HL-60 (cell line): Measurements from ENCODE around the gene SDC1.

Experiments
- DNase-seq, 2 experiments: peaks; one replicate each; pipeline ENCODE4 v3.0.0-alpha.2; 2010 to 2020; ENCODE audit warnings: low read depth in 1 of 2, low spot score in 1 of 2
- H3K27ac ChIP-seq: fragments of 250-450 bp; sonication (Bioruptor Pico); replicated peaks from 2 replicates; pipeline ENCODE4 v1.5.1; 2020; ENCODE audit warnings: mild to moderate bottlenecking, moderate library complexity
- H3K27me3 ChIP-seq: fragments of 250-450 bp; sonication (Bioruptor Pico); 2 replicates; pipeline ENCODE4 v1.5.1; 2021; ENCODE audit warnings: mild to moderate bottlenecking, moderate library complexity; ENCODE audit not compliant: insufficient read depth, poor library complexity, severe bottlenecking
- H3K4me3 ChIP-seq: replicated peaks from 2 replicates; pipeline ENCODE4 v1.5.1; 2011; ENCODE audit warnings: mild to moderate bottlenecking, control low read depth, low read length; ENCODE audit not compliant: insufficient read depth
- GABPA ChIP-seq: IDR thresholded peaks from 2 replicates; pipeline ENCODE4 v1.6.1; 2012; ENCODE audit warnings: low read depth
- POLR2AphosphoS5 ChIP-seq: IDR thresholded peaks from 2 replicates; pipeline ENCODE4 v1.6.1; 2012; ENCODE audit warnings: low read depth
- SPI1 ChIP-seq: IDR thresholded peaks from 2 replicates; pipeline ENCODE4 v1.6.1; 2012; ENCODE audit warnings: low read depth, mild to moderate bottlenecking, borderline replicate concordance
- TF ChIP-seq, protein P1 (sequence below): IDR thresholded peaks from one replicate; pipeline ENCODE4 v1.5.1; 2011; ENCODE audit warnings: low read length, control low read depth, inconsistent platforms; ENCODE audit not compliant: insufficient read depth
- TF ChIP-seq, protein P2 (sequence below): IDR thresholded peaks from 2 replicates; pipeline ENCODE4 v1.6.1; 2012; ENCODE audit warnings: low read depth; ENCODE audit not compliant: insufficient replicate concordance

Gene SDC1

GRCh38 chr2:20264629-20265028 lies 39.7 kb upstream of the SDC1 start:
- DNase-seq: no peak
- no peak overlapping the region for H3K27ac ChIP-seq
- TF ChIP-seq, protein P1, sequence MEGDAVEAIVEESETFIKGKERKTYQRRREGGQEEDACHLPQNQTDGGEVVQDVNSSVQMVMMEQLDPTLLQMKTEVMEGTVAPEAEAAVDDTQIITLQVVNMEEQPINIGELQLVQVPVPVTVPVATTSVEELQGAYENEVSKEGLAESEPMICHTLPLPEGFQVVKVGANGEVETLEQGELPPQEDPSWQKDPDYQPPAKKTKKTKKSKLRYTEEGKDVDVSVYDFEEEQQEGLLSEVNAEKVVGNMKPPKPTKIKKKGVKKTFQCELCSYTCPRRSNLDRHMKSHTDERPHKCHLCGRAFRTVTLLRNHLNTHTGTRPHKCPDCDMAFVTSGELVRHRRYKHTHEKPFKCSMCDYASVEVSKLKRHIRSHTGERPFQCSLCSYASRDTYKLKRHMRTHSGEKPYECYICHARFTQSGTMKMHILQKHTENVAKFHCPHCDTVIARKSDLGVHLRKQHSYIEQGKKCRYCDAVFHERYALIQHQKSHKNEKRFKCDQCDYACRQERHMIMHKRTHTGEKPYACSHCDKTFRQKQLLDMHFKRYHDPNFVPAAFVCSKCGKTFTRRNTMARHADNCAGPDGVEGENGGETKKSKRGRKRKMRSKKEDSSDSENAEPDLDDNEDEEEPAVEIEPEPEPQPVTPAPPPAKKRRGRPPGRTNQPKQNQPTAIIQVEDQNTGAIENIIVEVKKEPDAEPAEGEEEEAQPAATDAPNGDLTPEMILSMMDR: no peak
- TF ChIP-seq POLR2AphosphoS5 (no peak), SPI1 (no peak), GABPA (no peak)
- TF ChIP-seq, protein P2, sequence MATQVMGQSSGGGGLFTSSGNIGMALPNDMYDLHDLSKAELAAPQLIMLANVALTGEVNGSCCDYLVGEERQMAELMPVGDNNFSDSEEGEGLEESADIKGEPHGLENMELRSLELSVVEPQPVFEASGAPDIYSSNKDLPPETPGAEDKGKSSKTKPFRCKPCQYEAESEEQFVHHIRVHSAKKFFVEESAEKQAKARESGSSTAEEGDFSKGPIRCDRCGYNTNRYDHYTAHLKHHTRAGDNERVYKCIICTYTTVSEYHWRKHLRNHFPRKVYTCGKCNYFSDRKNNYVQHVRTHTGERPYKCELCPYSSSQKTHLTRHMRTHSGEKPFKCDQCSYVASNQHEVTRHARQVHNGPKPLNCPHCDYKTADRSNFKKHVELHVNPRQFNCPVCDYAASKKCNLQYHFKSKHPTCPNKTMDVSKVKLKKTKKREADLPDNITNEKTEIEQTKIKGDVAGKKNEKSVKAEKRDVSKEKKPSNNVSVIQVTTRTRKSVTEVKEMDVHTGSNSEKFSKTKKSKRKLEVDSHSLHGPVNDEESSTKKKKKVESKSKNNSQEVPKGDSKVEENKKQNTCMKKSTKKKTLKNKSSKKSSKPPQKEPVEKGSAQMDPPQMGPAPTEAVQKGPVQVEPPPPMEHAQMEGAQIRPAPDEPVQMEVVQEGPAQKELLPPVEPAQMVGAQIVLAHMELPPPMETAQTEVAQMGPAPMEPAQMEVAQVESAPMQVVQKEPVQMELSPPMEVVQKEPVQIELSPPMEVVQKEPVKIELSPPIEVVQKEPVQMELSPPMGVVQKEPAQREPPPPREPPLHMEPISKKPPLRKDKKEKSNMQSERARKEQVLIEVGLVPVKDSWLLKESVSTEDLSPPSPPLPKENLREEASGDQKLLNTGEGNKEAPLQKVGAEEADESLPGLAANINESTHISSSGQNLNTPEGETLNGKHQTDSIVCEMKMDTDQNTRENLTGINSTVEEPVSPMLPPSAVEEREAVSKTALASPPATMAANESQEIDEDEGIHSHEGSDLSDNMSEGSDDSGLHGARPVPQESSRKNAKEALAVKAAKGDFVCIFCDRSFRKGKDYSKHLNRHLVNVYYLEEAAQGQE: no peak
- no peaks in the 10 kb centered on the region for H3K27me3 ChIP-seq
- H3K4me3 ChIP-seq: no peak overlapping the region

GRCh38 chr2:20257411-20257810 lies 32.5 kb upstream of the SDC1 start:
- TF ChIP-seq, protein P1: no peak
- TF ChIP-seq SPI1: no peak
- TF ChIP-seq, protein P2: no peak
- TF ChIP-seq GABPA: no peak
- no peak for TF ChIP-seq POLR2AphosphoS5

GRCh38 chr2:20254731-20255130 lies 29.8 kb upstream of the SDC1 start:
- Histone ChIP-seq H3K27ac (no peak overlapping the region), H3K27me3 (no peaks in the 10 kb centered on the region), H3K4me3 (no peak overlapping the region)
- no peak for TF ChIP-seq SPI1
- no peak for DNase-seq

More at GRCh38 chr2:20257411-20257810, 32.5 kb upstream of the SDC1 start:
- Histone ChIP-seq H3K4me3 (no peak overlapping the region), H3K27me3 (no peaks in the 10 kb centered on the region), H3K27ac (no peak overlapping the region)
- DNase-seq: no peak

GRCh38 chr2:20250436-20250835 lies 25.5 kb upstream of the SDC1 start:
- H3K4me3 ChIP-seq: no peak overlapping the region
- H3K27me3 ChIP-seq: no peaks in the 10 kb centered on the region
- TF ChIP-seq, protein P1: no peak
- no peak for TF ChIP-seq GABPA
- TF ChIP-seq, protein P2: no peak
- TF ChIP-seq POLR2AphosphoS5: no peak
- TF ChIP-seq SPI1: no peak
- DNase-seq: no peak
- H3K27ac ChIP-seq: no peak overlapping the region
